Progenitor cell of endocrine pancreas (in vitro differentiated cells): Measurements from ENCODE around the gene CCDC141. TPM values are rescaled to one million over a fixed set of nuclear protein-coding genes. Genes with fewer than 3 reads are reported as not detected.
"Not testable (repeated sequence)": the region's sequence is repeated elsewhere in the genome, so short reads cannot be mapped to it uniquely, and the experiment has no call there.

Experiments
- DNase-seq: peaks from one replicate; pipeline ENCODE4 v3.0.0; 2021; ENCODE audit warnings: low spot score; ENCODE audit not compliant: unreplicated experiment
- H3K27ac Mint-ChIP-seq: 2 replicates; pipeline ENCODE4 v1.8.0; 2021; ENCODE audit warnings: mild to moderate bottlenecking, moderate library complexity, mixed read lengths
- H3K27me3 Mint-ChIP-seq: 2 replicates; pipeline ENCODE4 v1.8.0; 2021; ENCODE audit warnings: mixed read lengths
- H3K36me3 Mint-ChIP-seq: 2 replicates; pipeline ENCODE4 v1.8.0; 2022; ENCODE audit warnings: mixed read lengths; ENCODE audit not compliant: insufficient read depth
- H3K4me1 Mint-ChIP-seq: 2 replicates; pipeline ENCODE4 v1.8.0; 2021; ENCODE audit warnings: low read depth, mixed read lengths
- H3K4me3 Mint-ChIP-seq: 2 replicates; pipeline ENCODE4 v1.8.0; 2021; ENCODE audit warnings: low read depth, mild to moderate bottlenecking, moderate library complexity, mixed read lengths
- H3K9me3 Mint-ChIP-seq: 2 replicates; pipeline ENCODE4 v1.8.0; 2021; ENCODE audit warnings: low read depth, mixed read lengths
- total RNA-seq: library from RNA; stranded (reverse); gene quantifications from 2 replicates; pipeline ENCODE4 v1.2.1, GENCODE V29; 2021
- TF ChIP-seq, protein P1 (sequence below): fragments of 200-600 bp; sonication (generic); IDR thresholded peaks from one replicate; pipeline ENCODE4 v1.5.0; 2021; ENCODE audit warnings: antibody characterized with exemption, mild to moderate bottlenecking; ENCODE audit not compliant: unreplicated experiment

Gene CCDC141
- total RNA-seq, 1 donor from 2014 or later, result 14.8 TPM

DNA sequence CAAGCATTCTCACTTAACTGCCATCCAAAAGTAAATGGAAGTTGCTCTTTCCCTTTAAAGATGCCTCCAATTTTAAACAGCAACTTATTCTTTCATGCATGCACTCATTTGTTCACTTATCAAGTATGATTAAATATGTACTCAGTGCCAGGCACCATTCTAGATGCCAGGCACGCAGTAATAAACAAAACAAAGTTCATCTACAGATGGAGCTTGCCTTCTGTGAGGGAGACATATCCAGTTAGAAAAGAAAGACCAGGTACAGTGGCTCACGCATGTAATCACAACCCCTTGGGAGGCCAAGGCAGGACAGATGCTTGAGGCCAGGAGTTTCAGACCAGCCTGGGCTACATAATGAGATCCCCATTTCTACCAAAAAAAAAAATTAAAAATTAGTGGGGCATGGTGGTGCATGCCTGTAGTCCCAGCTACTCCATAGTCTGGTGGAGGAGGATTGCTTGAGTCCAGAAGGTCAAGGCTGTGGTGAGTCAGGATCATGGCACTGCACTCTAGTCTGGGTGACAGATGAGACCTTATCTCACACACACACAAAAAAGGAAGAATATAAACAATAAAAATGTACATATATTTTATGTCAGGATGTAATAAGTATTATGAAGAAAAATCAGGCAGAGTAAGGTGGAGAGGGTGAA is 19.2 kb upstream of the CCDC141 start:
- H3K4me1 Mint-ChIP-seq, result no peaks in the 10 kb centered on the region
- DNase-seq, result no peak
- H3K4me3 Mint-ChIP-seq, result no peak overlapping the region
- H3K9me3 Mint-ChIP-seq, result peaks cover 10% of the 10 kb centered on the region
- no peaks in the 10 kb centered on the region for H3K36me3 Mint-ChIP-seq
- H3K27ac Mint-ChIP-seq, result no peak overlapping the region
- TF ChIP-seq, protein P1, sequence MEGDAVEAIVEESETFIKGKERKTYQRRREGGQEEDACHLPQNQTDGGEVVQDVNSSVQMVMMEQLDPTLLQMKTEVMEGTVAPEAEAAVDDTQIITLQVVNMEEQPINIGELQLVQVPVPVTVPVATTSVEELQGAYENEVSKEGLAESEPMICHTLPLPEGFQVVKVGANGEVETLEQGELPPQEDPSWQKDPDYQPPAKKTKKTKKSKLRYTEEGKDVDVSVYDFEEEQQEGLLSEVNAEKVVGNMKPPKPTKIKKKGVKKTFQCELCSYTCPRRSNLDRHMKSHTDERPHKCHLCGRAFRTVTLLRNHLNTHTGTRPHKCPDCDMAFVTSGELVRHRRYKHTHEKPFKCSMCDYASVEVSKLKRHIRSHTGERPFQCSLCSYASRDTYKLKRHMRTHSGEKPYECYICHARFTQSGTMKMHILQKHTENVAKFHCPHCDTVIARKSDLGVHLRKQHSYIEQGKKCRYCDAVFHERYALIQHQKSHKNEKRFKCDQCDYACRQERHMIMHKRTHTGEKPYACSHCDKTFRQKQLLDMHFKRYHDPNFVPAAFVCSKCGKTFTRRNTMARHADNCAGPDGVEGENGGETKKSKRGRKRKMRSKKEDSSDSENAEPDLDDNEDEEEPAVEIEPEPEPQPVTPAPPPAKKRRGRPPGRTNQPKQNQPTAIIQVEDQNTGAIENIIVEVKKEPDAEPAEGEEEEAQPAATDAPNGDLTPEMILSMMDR, result no peak
- no peaks in the 10 kb centered on the region for H3K27me3 Mint-ChIP-seq

DNA sequence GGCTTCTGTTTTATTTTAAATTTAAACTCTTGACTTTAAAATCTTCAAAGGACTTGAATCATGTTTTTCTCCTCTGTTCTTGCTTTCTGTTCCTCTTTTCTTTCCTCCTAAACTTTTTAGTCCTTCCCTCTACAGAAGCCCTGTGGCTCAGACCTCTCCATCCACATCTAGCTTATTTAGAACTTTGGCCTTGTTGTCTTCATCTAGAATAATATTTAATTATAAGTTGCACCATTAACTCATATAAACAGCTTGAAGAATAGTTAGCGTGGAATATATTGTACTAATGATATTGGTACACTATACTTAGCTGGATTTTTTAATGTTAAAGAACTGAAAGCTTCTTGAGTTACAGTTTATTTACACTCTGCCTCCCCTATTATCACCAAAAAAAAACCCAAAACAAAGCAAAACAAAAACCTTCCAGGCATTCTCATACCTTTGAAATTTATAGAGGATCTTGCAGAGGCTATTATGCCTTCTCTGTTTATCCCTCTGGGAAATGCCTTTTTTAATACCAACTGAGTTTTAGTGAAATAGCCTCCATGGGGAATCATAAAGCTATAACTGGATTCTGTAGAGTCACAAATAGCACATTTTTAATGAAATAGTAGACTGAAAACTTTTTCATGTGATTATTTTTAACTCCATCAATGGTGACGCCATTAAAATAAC is 9.2 kb upstream of the CCDC141 start:
- Mint-ChIP-seq H3K9me3 (peaks cover 4% of the 10 kb centered on the region), H3K36me3 (no peaks in the 10 kb centered on the region), H3K27ac (peak overlapping the region; percentile 84), H3K4me1 (peaks cover 25% of the 10 kb centered on the region), H3K4me3 (no peak overlapping the region), H3K27me3 (no peaks in the 10 kb centered on the region)
- TF ChIP-seq, protein P1, result no peak
- no peak for DNase-seq

DNA sequence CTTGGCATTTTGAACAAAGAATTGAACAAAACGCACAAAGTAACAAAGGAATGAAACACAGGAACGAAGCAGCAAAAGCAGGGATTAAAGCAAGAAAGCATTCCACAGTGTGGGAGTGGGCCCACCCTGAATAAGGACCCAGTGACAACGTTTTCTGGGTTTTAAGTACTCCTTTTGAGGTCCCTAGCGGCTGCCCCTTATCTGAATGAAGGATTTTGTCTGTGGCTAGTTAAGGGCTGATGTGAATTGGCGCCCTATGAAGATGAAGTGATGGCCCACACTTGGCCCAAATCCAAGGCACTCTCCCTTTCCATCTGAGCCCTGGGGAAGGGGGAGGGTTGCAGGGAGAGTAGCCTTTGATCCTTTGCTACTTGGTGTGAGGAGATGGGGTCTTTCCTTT is 7.8 kb upstream of the CCDC141 start:
- Mint-ChIP-seq H3K9me3 (peaks cover 4% of the 10 kb centered on the region), H3K4me3 (no peak overlapping the region), H3K27ac (peak overlapping the region; percentile 96), H3K36me3 (no peaks in the 10 kb centered on the region), H3K4me1 (peaks cover 25% of the 10 kb centered on the region), H3K27me3 (no peaks in the 10 kb centered on the region)
- TF ChIP-seq, protein P1, result no peak
- no peak for DNase-seq

DNA sequence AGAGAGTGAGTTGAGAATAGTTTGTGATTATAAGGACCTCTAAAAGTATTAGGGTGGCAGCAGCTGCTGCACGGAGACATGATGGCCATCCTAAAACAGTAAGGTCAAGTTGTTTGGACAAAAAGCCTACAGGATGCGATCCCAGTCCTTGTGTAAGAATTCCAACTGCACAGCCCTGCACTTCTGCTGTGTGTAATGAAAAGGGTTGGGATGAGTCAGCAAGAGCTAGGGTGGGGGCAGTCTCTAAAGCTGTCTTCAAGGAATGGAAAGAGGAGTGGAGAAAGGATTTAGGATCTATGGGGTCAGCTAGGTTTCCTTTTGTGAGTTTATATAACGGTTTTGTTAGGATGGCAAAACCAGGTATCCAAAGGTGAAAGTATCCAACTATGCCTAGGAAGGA is 3.6 kb upstream of the CCDC141 start:
- H3K27me3 Mint-ChIP-seq, H3K36me3 Mint-ChIP-seq, DNase-seq, H3K4me3 Mint-ChIP-seq, H3K27ac Mint-ChIP-seq, H3K9me3 Mint-ChIP-seq: not testable (repeated sequence)
- H3K4me1 Mint-ChIP-seq, result peaks cover 19% of the 10 kb centered on the region

DNA sequence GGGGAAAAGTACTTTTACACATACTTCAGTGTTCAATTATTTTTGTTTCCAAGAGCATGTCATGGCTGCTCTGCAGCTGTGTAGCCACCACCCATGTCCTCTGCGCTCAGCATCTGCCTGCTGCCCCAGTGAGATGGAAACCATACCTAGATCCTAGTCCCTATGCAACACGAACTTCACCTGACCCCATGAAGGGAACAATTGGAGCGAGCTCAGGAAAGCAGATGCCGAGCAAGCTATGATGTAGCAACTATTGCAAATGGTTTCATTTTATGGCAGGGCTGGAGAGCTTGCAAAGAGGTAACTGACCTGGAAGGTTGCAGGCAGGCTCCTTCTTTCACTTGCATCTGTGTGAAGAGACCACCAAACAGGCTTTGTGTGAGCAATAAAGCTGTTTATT is 1.3 kb upstream of the CCDC141 start:
- H3K27ac Mint-ChIP-seq, result peak overlapping the region; percentile 63
- TF ChIP-seq, protein P1, result no peak
- peaks cover 9% of the 10 kb centered on the region for H3K4me1 Mint-ChIP-seq
- no peak for DNase-seq
- H3K36me3 Mint-ChIP-seq, result peaks cover 1% of the 10 kb centered on the region
- H3K9me3 Mint-ChIP-seq, result no peaks in the 10 kb centered on the region
- H3K27me3 Mint-ChIP-seq, result no peaks in the 10 kb centered on the region
- H3K4me3 Mint-ChIP-seq, result no peak overlapping the region

DNA sequence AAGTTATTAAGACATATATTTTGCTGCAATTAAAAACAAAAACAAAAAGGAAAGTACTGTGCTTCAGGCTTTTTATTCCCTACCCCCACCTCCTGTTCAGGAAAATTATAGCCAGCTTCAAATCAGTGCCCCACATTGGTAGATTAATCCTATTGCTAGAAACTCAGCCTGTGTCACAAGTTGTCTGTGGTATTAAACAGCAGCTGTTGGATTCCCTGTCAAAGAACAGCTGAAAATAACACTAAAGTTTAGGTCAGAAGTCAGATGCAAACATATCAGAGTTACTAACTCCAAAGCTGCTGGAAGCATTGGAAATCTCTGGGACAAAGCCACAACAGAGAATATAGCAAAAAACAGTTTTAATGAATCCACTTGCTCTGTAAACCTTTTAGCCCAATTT is 818 bp upstream of the CCDC141 start:
- Mint-ChIP-seq H3K27ac (peak overlapping the region; percentile 63), H3K27me3 (no peaks in the 10 kb centered on the region), H3K4me1 (peaks cover 7% of the 10 kb centered on the region), H3K9me3 (no peaks in the 10 kb centered on the region), H3K36me3 (peaks cover 6% of the 10 kb centered on the region), H3K4me3 (peak overlapping the region; percentile 43)
- TF ChIP-seq, protein P1, result no peak
- DNase-seq, result no peak
